Fibroblast of mammary gland (primary cell): ENCODE measurements around the gene OR11A1.

Experiments
- DNase-seq: peaks from one replicate; pipeline ENCODE4 v3.0.0-alpha.2; 2010; ENCODE audit warnings: low read depth
- H3K4me3 ChIP-seq: 2 replicates; pipeline ENCODE4 v1.5.1; 2011; ENCODE audit warnings: low read depth, mild to moderate bottlenecking, low read length, moderate library complexity; ENCODE audit not compliant: control insufficient read depth
- TF ChIP-seq, protein P1 (sequence below): conservative IDR thresholded peaks from 2 replicates; pipeline ENCODE4 v1.5.1; 2011; ENCODE audit warnings: low read depth, low read length, inconsistent platforms; ENCODE audit not compliant: control insufficient read depth, insufficient read depth

OR11A1 gene, protein sequence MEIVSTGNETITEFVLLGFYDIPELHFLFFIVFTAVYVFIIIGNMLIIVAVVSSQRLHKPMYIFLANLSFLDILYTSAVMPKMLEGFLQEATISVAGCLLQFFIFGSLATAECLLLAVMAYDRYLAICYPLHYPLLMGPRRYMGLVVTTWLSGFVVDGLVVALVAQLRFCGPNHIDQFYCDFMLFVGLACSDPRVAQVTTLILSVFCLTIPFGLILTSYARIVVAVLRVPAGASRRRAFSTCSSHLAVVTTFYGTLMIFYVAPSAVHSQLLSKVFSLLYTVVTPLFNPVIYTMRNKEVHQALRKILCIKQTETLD

DNA sequence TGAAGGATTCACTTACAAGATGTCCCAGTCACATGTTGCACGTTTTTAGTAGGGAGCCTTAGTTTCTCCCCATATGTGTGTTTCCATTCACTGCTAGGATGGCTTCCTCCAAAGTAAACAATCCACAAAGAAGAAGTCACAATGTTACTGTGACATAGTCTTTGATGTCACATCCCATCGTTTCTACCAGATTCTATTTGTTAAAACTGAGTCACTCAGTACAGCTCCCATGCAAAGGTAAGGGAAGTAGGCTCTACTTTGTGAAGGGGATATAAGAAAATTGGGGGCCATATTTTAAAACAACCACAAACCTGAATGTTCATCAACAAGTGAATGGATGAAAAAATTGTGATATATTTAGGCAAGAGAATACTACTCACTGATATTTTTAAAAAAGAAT lies at the start of gene OR11A1, which contains the start of gene OR2H1:
Gene OR11A1 (minus strand): TSS at position 101 of the 400 bp plus-strand sequence. CDS start 29,430 bp downstream, outside the sequence.
Gene OR2H1 (plus strand): TSS at position 185 of the 400 bp plus-strand sequence. CDS start 4,615 bp downstream, outside the sequence.
- no peak for DNase-seq
- TF ChIP-seq, protein P1, sequence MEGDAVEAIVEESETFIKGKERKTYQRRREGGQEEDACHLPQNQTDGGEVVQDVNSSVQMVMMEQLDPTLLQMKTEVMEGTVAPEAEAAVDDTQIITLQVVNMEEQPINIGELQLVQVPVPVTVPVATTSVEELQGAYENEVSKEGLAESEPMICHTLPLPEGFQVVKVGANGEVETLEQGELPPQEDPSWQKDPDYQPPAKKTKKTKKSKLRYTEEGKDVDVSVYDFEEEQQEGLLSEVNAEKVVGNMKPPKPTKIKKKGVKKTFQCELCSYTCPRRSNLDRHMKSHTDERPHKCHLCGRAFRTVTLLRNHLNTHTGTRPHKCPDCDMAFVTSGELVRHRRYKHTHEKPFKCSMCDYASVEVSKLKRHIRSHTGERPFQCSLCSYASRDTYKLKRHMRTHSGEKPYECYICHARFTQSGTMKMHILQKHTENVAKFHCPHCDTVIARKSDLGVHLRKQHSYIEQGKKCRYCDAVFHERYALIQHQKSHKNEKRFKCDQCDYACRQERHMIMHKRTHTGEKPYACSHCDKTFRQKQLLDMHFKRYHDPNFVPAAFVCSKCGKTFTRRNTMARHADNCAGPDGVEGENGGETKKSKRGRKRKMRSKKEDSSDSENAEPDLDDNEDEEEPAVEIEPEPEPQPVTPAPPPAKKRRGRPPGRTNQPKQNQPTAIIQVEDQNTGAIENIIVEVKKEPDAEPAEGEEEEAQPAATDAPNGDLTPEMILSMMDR: no peak
- no peak within 1 kb of the TSS for H3K4me3 ChIP-seq

DNA sequence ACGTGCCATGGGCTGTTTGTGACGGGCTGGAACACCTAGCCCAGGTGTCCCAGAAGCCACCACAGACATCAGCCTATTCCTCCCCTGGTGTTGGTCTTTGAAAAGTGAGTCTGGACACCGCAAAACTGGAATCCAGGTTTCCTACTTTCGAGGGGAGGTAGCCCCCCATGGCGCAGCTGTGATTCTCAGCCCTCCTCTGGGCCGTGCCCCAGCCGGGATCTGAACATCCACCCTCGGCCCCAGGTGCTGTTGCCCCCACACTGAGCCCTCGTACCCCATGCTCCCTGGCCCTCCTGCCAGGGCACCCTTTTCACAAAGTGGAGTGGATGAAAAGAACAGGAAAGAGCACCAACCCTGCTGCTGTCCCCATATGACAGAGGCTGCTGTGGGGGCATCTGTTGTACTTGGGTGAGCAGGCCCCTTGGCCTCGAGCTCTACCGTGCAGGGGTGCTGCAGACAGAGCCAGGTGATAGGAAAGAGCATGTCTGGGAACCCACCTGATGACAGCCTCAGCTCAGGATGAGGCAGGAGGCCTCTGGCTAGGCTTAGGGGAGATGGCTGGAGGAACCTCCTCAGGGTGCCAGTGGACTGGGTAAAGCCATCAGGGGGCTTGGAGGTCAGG lies 49.7 kb upstream of the OR11A1 start:
- TF ChIP-seq, protein P1: no peak
- no peak for DNase-seq

DNA sequence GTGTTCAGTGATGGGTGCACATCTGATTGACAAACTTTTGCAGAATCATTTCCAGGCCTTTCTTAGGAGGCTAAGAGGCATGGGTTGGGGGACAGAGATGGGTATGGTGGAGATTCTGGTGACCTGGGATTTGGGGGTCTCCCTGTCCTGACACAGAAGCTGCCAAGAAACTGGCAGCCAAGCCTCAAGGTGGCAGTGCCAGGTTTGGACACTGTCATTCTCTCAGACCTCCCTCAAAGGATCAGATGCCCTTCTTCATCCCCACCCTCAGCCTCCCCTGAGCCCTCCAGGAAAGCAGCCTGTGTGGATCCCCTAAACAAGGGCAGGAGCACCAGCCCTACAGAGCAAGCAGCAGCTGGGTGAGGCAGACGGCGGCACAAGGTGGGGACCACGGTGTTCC lies 48.9 kb upstream of the OR11A1 start:
- TF ChIP-seq, protein P1: no peak
- DNase-seq: no peak
- no peak overlapping the region for H3K4me3 ChIP-seq

More for the DNA sequence above, 49.7 kb upstream of the OR11A1 start:
- H3K4me3 ChIP-seq: no peak overlapping the region

DNA sequence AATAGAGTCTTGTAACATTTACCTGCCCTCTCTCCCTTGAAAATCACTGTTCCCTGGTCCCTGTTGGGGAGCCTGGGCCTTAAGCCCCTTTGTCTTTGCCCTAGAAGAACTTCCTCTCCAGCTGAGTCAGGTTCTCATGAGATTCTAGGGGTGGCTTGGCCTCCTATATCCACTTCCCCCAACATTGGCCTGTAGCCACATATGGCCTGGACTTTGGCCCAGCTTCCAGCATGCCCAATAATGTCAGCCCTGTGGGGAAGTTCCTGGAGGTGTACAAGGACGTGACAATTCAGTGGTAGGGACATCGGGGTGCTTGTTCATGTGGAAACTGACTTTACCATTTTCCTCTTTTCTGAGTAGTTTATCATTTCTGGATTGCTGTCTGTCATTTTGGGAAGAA lies 48.1 kb upstream of the OR11A1 start:
- TF ChIP-seq, protein P1: no peak
- no peak overlapping the region for H3K4me3 ChIP-seq
- no peak for DNase-seq

DNA sequence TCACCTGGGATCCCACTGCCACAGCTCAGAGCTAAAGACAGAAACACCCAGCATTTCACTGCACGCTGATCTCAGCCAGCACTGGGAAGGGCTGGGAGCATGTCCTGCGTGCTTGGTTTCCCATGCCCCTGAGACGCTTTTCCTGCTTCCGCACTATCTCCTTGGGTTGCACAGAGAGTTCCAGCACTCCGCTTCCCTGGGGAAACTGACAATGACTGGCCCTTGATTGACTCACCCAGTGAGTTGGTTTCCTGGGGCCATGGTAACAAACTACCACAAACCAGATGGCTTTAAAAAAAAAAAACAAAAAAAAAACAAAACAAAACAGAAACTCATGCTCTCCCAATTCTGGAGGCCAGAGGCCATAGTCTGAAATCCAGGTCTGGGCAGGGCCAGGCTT lies 45.7 kb upstream of the OR11A1 start:
- H3K4me3 ChIP-seq: no peak overlapping the region
- TF ChIP-seq, protein P1: no peak
- DNase-seq: peak; percentile 64

DNA sequence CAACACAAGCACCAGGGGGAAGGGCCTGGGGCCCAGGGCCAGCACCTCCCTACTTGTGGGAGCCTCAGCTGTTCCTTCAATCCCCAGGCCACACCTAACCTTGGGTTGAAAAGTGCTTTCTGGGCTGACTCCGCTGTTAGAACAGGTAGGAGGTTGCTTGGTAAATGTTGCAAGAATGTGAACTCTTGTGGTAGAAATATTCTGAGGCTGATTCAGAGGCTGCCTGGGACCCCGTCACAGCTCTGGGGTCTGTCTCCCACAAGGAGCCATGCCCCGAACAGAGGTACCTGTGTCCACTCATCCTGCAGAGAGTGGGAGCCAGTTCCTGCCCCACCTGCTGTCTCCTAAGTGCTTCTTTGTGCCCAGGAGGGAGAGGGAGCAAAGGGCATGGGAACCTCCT lies 45.3 kb upstream of the OR11A1 start:
- DNase-seq: no peak
- TF ChIP-seq, protein P1: no peak

More for the DNA sequence above, 45.3 kb upstream of the OR11A1 start:
- no peak overlapping the region for H3K4me3 ChIP-seq
